ENCODE data around the gene PNO1.

PNO1 gene

DNA sequence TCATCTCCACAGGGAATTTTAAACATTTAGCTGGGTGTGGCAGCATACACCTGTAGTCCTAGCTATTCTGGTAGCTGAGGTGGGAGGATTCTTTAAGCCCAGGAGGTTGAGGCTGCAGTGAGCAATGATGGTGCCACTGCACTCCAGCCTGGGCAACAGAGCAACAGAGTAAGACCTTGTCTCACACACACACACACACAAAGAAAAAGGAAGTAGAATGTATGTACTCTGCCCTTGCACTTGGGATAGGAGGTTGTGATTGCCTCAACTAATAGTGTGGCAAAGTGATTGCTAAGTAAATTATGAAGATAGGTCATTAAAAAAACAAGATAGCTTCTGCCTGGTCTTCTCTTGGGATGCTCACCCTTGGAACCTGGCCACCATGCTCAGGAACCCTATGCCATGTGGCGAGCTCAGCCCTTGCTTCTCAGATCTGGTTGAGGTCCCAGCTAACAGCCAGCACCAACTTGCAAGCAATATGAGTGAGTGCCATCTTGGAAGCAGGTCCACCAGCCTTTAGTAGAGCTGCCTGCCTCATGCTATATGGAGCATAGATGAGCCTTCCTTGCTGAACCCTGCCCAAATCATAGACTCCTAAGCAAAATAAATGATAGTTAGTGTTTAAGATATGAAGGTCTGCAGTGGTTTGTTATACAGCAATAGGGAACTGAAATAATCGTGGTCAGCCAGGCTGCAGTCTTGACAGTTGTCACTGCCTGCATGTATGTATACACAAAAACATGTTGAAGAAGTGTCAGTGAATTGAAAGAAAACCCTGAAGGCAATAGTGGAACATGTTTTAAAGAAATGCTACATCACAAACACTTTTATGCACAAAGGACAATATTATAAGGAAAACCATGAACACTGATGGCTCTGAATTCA is 30.1 kb upstream of the PNO1 start:
- Histone ChIP-seq H2AK5ac (ENCODE audit: low read length) (no peak overlapping the region), H3K4me2 (ENCODE audit: low read length) (no peak overlapping the region), H2BK120ac (ENCODE audit: insufficient read depth, low read length, poor library complexity) (no peak overlapping the region), H3K27me3 (ENCODE audit: insufficient read depth, low read length) (no peaks in the 10 kb centered on the region), H2BK12ac (ENCODE audit: low read length) (no peak overlapping the region), H4K12ac (ENCODE audit: low read depth, low read length) (no peak overlapping the region), H3K36me3 (ENCODE audit: control insufficient read depth in 1 of 2, insufficient read depth in 2 of 2, low read length in 2 of 2) (peaks cover 0 to 5% of the 10 kb centered on the region in 2 experiments), H3K79me1 (ENCODE audit: low read length) (no peaks in the 10 kb centered on the region), H4K91ac (ENCODE audit: low read depth, low read length) (no peak overlapping the region), H2BK5ac (ENCODE audit: low read depth, low read length, poor library complexity) (no peak overlapping the region), H4K8ac (ENCODE audit: low read depth, low read length) (no peak overlapping the region), H3K18ac (ENCODE audit: low read length) (no peak overlapping the region), H3K23ac (ENCODE audit: low read length) (no peak overlapping the region), H3K27ac (ENCODE audit: low read depth, low read length) (no peak overlapping the region), H3K9ac (ENCODE audit: low read length) (no peak overlapping the region), H3K4ac (ENCODE audit: low read depth, low read length) (no peak overlapping the region), H2AFZ (ENCODE audit: insufficient read depth, low read length, poor library complexity) (no peak overlapping the region), H3K14ac (ENCODE audit: low read length) (no peak overlapping the region), H3K4me1 (ENCODE audit: control insufficient read depth in 1 of 2, insufficient read depth in 2 of 2, low read length in 2 of 2) (no peaks in the 10 kb centered on the region), H3K9me3 (ENCODE audit: insufficient read depth, low read depth, low read length) (no peaks in the 10 kb centered on the region), H3K79me2 (ENCODE audit: control insufficient read depth, insufficient read depth, low read length, poor library complexity) (no peaks in the 10 kb centered on the region), H3K4me3 (ENCODE audit: low read depth, low read length) (no peak overlapping the region)
- no peak for DNase-seq
- WGBS (ENCODE audit: extremely low coverage, insufficient coverage, insufficient read length), result no CpG with 5 or more reads among the region's 2 CpGs

DNA sequence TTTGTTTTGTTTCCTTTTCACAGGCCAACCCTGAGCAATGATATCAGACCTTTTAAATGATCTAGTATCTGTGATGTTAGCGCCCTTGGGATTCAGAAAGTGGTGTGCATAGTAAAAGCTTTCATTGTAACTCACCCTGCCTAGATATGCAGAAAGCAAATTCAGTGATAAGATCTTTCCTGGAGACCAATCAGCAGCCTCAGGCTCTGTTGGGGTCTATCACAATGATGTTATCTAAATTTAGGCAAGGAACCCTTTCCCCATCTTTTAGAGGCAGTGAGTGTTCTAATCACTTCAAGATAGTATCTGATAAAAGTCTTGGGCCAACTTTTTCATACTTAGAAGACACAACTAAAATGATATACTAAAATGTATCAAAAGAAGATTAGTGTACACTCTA is 23.6 kb upstream of the PNO1 start:
- Histone ChIP-seq H3K9me3 (ENCODE audit: insufficient read depth, low read depth, low read length) (no peaks in the 10 kb centered on the region), H2BK12ac (ENCODE audit: low read length) (no peak overlapping the region), H3K4me3 (ENCODE audit: low read depth, low read length) (no peak overlapping the region), H3K18ac (ENCODE audit: low read length) (no peak overlapping the region), H3K14ac (ENCODE audit: low read length) (no peak overlapping the region), H3K27me3 (ENCODE audit: insufficient read depth, low read length) (no peaks in the 10 kb centered on the region), H3K27ac (ENCODE audit: low read depth, low read length) (no peak overlapping the region), H3K23ac (ENCODE audit: low read length) (no peak overlapping the region), H2AK5ac (ENCODE audit: low read length) (no peak overlapping the region), H3K4me2 (ENCODE audit: low read length) (no peak overlapping the region), H3K4me1 (ENCODE audit: control insufficient read depth in 1 of 2, insufficient read depth in 2 of 2, low read length in 2 of 2) (no peaks in the 10 kb centered on the region), H2AFZ (ENCODE audit: insufficient read depth, low read length, poor library complexity) (no peak overlapping the region), H2BK120ac (ENCODE audit: insufficient read depth, low read length, poor library complexity) (no peak overlapping the region), H3K36me3 (ENCODE audit: control insufficient read depth in 1 of 2, insufficient read depth in 2 of 2, low read length in 2 of 2) (peaks cover 3 to 13% of the 10 kb centered on the region in 2 experiments), H2BK5ac (ENCODE audit: low read depth, low read length, poor library complexity) (no peak overlapping the region), H3K9ac (ENCODE audit: low read length) (no peak overlapping the region), H4K12ac (ENCODE audit: low read depth, low read length) (no peak overlapping the region), H4K8ac (ENCODE audit: low read depth, low read length) (no peak overlapping the region), H3K4ac (ENCODE audit: low read depth, low read length) (no peak overlapping the region), H3K79me2 (ENCODE audit: control insufficient read depth, insufficient read depth, low read length, poor library complexity) (no peaks in the 10 kb centered on the region), H4K91ac (ENCODE audit: low read depth, low read length) (no peak overlapping the region), H3K79me1 (ENCODE audit: low read length) (no peaks in the 10 kb centered on the region)
- no CpG with 5 or more reads among the region's 1 CpG for WGBS (ENCODE audit: extremely low coverage, insufficient coverage, insufficient read length)
- DNase-seq, result no peak

DNA sequence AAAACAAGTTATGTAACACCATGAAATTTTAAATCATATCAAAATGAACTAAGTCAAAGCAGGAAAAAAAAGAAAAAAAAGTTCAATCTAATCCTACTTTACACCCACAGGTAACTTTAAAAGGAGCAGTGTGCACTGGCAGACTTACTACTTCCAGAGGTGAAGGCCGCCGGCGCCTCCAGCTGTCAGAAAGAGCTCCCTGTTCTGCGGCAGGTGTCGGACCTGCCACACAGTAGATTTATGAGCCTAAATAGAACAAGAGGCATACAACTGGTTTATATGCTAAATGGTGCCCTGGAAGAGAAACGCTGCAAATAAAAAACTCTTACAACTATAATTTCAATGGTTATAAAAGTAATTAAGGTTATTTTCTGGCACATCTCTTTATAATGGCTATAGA is 23.1 kb upstream of the PNO1 start:
- no peak overlapping the region for H3K18ac ChIP-seq (ENCODE audit: low read length)
- H3K79me1 ChIP-seq (ENCODE audit: low read length), result no peaks in the 10 kb centered on the region
- no peaks in the 10 kb centered on the region for H3K9me3 ChIP-seq (ENCODE audit: insufficient read depth, low read depth, low read length)
- H3K36me3 ChIP-seq (ENCODE audit: control insufficient read depth in 1 of 2, insufficient read depth in 2 of 2, low read length in 2 of 2), result peaks cover 3 to 13% of the 10 kb centered on the region in 2 experiments
- H4K91ac ChIP-seq (ENCODE audit: low read depth, low read length), result no peak overlapping the region
- H3K14ac ChIP-seq (ENCODE audit: low read length), result no peak overlapping the region
- H2BK120ac ChIP-seq (ENCODE audit: insufficient read depth, low read length, poor library complexity), result no peak overlapping the region
- H2AK5ac ChIP-seq (ENCODE audit: low read length), result no peak overlapping the region
- H2BK12ac ChIP-seq (ENCODE audit: low read length), result no peak overlapping the region
- H3K27me3 ChIP-seq (ENCODE audit: insufficient read depth, low read length), result no peaks in the 10 kb centered on the region
- no peak overlapping the region for H3K4me3 ChIP-seq (ENCODE audit: low read depth, low read length)
- no peak overlapping the region for H4K8ac ChIP-seq (ENCODE audit: low read depth, low read length)
- no peak overlapping the region for H3K23ac ChIP-seq (ENCODE audit: low read length)
- no peak overlapping the region for H3K4me2 ChIP-seq (ENCODE audit: low read length)
- H2BK5ac ChIP-seq (ENCODE audit: low read depth, low read length, poor library complexity), result no peak overlapping the region
- no peak overlapping the region for H4K12ac ChIP-seq (ENCODE audit: low read depth, low read length)
- no peak for DNase-seq
- H3K4ac ChIP-seq (ENCODE audit: low read depth, low read length), result no peak overlapping the region
- H3K4me1 ChIP-seq (ENCODE audit: control insufficient read depth in 1 of 2, insufficient read depth in 2 of 2, low read length in 2 of 2), result no peaks in the 10 kb centered on the region
- WGBS (ENCODE audit: extremely low coverage, insufficient coverage, insufficient read length), result no CpG with 5 or more reads among the region's 6 CpGs
- H3K27ac ChIP-seq (ENCODE audit: low read depth, low read length), result no peak overlapping the region
- no peaks in the 10 kb centered on the region for H3K79me2 ChIP-seq (ENCODE audit: control insufficient read depth, insufficient read depth, low read length, poor library complexity)
- H3K9ac ChIP-seq (ENCODE audit: low read length), result no peak overlapping the region
- no peak overlapping the region for H2AFZ ChIP-seq (ENCODE audit: insufficient read depth, low read length, poor library complexity)

DNA sequence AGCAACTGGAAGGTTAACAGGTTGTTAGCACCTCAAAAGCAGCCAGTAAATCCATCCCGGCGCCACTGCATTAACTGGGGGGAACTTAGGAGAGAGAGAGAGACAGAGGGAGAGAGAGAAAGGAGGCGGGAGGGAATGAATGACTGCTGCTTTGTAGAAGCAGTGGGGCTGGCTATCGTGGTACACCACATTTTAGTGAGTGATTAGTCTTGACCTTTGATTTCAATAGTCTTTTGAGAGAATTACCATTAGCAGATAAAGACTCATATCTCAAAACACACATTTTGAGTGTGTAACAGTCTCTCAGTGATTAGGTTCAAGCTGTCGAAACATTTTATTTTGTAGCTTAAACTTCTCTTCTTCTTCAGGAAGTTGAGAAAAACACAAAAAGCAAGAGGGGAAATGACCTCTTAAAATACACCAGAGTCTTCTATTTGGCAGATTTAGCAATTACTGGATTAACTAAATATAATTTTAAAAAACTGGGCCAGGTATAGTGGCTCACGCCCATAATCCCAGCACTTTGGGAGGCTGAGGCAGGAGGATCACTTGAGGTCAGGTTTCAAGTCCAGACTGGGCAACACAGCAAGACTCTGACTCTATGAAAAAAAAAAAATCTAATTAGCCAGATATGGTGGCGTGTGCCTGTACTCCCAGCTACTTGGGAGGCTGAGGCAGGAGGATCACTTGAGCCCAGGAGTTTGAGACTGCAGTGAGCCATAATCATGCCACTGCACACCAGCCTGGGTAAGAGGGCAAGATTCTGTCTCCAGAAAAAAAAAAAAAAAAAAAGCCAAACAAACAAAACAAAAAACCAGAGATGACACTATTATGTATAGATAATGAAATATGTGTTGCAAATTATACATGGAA is 22.0 kb upstream of the PNO1 start:
- Histone ChIP-seq H3K27ac (ENCODE audit: low read depth, low read length) (no peak overlapping the region), H3K4me2 (ENCODE audit: low read length) (no peak overlapping the region), H3K23ac (ENCODE audit: low read length) (no peak overlapping the region), H3K4ac (ENCODE audit: low read depth, low read length) (no peak overlapping the region), H2AFZ (ENCODE audit: insufficient read depth, low read length, poor library complexity) (no peak overlapping the region), H2BK5ac (ENCODE audit: low read depth, low read length, poor library complexity) (no peak overlapping the region), H3K18ac (ENCODE audit: low read length) (no peak overlapping the region), H3K79me2 (ENCODE audit: control insufficient read depth, insufficient read depth, low read length, poor library complexity) (no peaks in the 10 kb centered on the region), H2AK5ac (ENCODE audit: low read length) (no peak overlapping the region), H3K4me3 (ENCODE audit: low read depth, low read length) (no peak overlapping the region), H3K9ac (ENCODE audit: low read length) (no peak overlapping the region), H3K9me3 (ENCODE audit: insufficient read depth, low read depth, low read length) (no peaks in the 10 kb centered on the region), H3K14ac (ENCODE audit: low read length) (no peak overlapping the region), H3K36me3 (ENCODE audit: control insufficient read depth in 1 of 2, insufficient read depth in 2 of 2, low read length in 2 of 2) (peaks cover 3 to 11% of the 10 kb centered on the region in 2 experiments), H3K27me3 (ENCODE audit: insufficient read depth, low read length) (no peaks in the 10 kb centered on the region), H4K91ac (ENCODE audit: low read depth, low read length) (no peak overlapping the region), H3K79me1 (ENCODE audit: low read length) (no peaks in the 10 kb centered on the region), H4K12ac (ENCODE audit: low read depth, low read length) (no peak overlapping the region), H2BK12ac (ENCODE audit: low read length) (no peak overlapping the region), H2BK120ac (ENCODE audit: insufficient read depth, low read length, poor library complexity) (no peak overlapping the region), H4K8ac (ENCODE audit: low read depth, low read length) (no peak overlapping the region), H3K4me1 (ENCODE audit: control insufficient read depth in 1 of 2, insufficient read depth in 2 of 2, low read length in 2 of 2) (no peaks in the 10 kb centered on the region)
- no CpG with 5 or more reads among the region's 7 CpGs for WGBS (ENCODE audit: extremely low coverage, insufficient coverage, insufficient read length)
- no peak for DNase-seq
